Transverse colon (tissue), 4 donors: Measurements from ENCODE around the gene NKPD1. TPM values are rescaled to one million over a fixed set of nuclear protein-coding genes. Genes with fewer than 3 reads are reported as not detected.

Experiments
- DNase-seq: peaks from one replicate; pipeline ENCODE4 v3.0.0-alpha.2; 2019
- H3K27ac ChIP-seq, 4 donors: fragments of 200-600 bp; sonication (generic); 2 replicates each; pipeline ENCODE4 v1.5.1; 2016 to 2018; ENCODE audit warnings: inconsistent platforms in 4 of 4
- H3K27me3 ChIP-seq: fragments of 200-600 bp; sonication (generic); 2 replicates; pipeline ENCODE4 v1.5.1; 2017; ENCODE audit warnings: inconsistent platforms
- H3K36me3 ChIP-seq, 4 donors: fragments of 200-600 bp; sonication (generic); 2 replicates each; pipeline ENCODE4 v1.5.1; 2017 to 2019; ENCODE audit warnings: inconsistent platforms in 4 of 4
- H3K4me1 ChIP-seq, 4 donors: fragments of 200-600 bp; sonication (generic); 2 replicates each; pipeline ENCODE4 v1.5.1; 2017 to 2020; ENCODE audit warnings: inconsistent platforms in 4 of 4
- H3K4me3 ChIP-seq, 4 donors: fragments of 200-600 bp; sonication (generic); 1 replicate in 1 of 4; 2 replicates in 3 of 4; pipeline versions ENCODE4 v1.5.1 to v1.6.1; 2017 to 2019; ENCODE audit warnings: inconsistent platforms in 4 of 4
- H3K9me3 ChIP-seq, 2 donors: fragments of 200-600 bp; sonication (generic); 2 replicates each; pipeline ENCODE4 v1.5.1; 2017 to 2019; ENCODE audit warnings: inconsistent platforms in 2 of 2
- EP300 ChIP-seq: sonication (generic); formaldehyde crosslinking; IDR thresholded peaks from one replicate; pipeline ENCODE4 v1.6.1; 2017; ENCODE audit warnings: antibody characterized with exemption, low read depth
- POLR2A ChIP-seq: fragments of 450-650 bp; IDR thresholded peaks from one replicate; pipeline ENCODE4 v1.6.1; 2016; ENCODE audit warnings: antibody characterized with exemption, mild to moderate bottlenecking, moderate library complexity
- POLR2AphosphoS5 ChIP-seq, 3 donors: sonication (generic); formaldehyde crosslinking; IDR thresholded peaks; one replicate each; pipeline ENCODE4 v1.6.1; 2016; ENCODE audit warnings: antibody characterized with exemption in 3 of 3
- WGBS, 2 donors: methylation state at CpG; one replicate each; pipeline ENCODE4 v1.1.5; 2018; ENCODE audit warnings: low coverage in 1 of 2; 5-methylcytosine and 5-hydroxymethylcytosine counted together
- in situ Hi-C, 4 donors: fragments of 200-750 bp; cut with MboI; loops; one replicate each; pipeline versions ENCODE4 v1.15.0 to v1.15.1; 2017; ENCODE audit warnings: low sequenced_read_pairs in 3 of 4, low pct_ligation_motif_present in 1 of 4, low pct_unique_long_range_greater_than_20kb in 1 of 4
- intact Hi-C: fragments of 100-400 bp; cut with DNase I; formaldehyde crosslinking; loops from one replicate; pipeline ENCODE4 v1.15.1; 2023; ENCODE audit warnings: low total_unique reads
- total RNA-seq, 4 donors: library from RNA; depleted of rRNA; stranded (reverse); fragments of >200 nt; gene quantifications; one replicate each; pipeline ENCODE4 v1.1.0, GENCODE V29; 2016
- TF ChIP-seq, protein P1 (sequence below), 5 experiments: fragments of 200-600 bp in 3 of 5; fragments of 450-650 bp in 2 of 5; sonication (generic) in 3 of 5; IDR thresholded peaks; 1 replicate in 2 of 5; 2 replicates in 3 of 5; pipeline ENCODE4 v1.5.1; 2016 to 2017; ENCODE audit warnings: antibody characterized with exemption in 5 of 5, inconsistent platforms in 3 of 5, mild to moderate bottlenecking in 2 of 5, moderate library complexity in 1 of 5

NKPD1 gene
- total RNA-seq, 4 donors from 2014 or later, result 0.32 to 1.5 TPM; not detected in 2

DNA sequence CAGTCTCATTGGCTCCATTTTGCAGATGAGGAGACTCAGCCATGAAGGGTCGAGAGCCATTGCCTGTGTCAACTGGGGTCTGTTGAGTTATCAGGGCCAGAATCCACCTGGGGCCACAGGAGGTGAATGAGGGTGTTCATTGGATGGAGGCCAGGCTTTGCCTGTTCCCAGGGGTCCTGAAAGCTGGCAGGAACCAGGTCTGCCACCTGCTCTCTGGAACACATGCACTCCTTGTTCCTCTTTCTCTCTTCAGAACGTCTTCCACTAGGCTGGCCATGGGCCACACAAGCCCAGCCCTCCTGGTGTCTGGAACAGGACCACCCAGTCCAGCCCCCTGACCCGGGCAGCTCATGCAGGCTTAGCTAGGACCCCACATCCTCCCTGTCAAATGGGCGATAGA is 46.7 kb downstream of the NKPD1 start:
- H3K4me1 ChIP-seq, result peaks cover 19 to 63% (median 49%) of the 10 kb centered on the region in 4 donors
- no peaks in the 10 kb centered on the region for H3K36me3 ChIP-seq
- intact Hi-C loops, result no loop called here

DNA sequence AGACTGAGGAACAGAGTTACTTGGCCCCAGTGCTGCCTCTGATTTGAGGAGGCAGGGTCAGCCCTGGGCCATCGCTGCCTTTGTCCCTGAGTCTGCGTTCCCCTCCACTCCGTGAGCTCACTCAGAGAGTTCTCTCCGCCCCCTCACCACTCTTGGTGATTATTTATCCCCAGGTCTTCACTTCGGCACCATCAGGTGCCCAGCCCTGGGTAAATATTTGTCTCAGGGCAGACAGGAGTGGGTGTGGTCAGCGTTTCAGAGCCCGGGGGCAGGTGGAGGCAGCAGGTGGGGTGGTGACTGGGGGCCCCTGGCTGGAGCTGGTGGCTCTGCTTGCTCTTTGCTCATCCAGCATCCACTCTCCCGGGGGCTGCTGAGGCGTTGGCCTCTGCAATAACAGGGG is 47.2 kb downstream of the NKPD1 start:
- H3K27ac ChIP-seq, result peak overlapping the region; percentile 31 to 82 (median 62)
- no peaks in the 10 kb centered on the region for H3K27me3 ChIP-seq
- peaks cover 14 to 58% (median 45%) of the 10 kb centered on the region in 4 donors for H3K4me1 ChIP-seq
- intact Hi-C loops (no loop called here), in situ Hi-C loops (no loop called here)
- no peaks in the 10 kb centered on the region for H3K36me3 ChIP-seq
- DNase-seq, result peak; percentile 69
- no peaks in the 10 kb centered on the region for H3K9me3 ChIP-seq
- H3K4me3 ChIP-seq, result peak overlapping the region in 2 of 4 donors; percentile 12 to 13
- WGBS, 2 donors, result 49% methylated on average over 9 of the region's 9 CpGs; no CpG with 5 or more reads in 1 of the 2 donors
- peak in 2 of 3 donors; percentile 25 to 36 for TF ChIP-seq POLR2AphosphoS5 (IDR thresholded peaks at IDR 0.05)
- TF ChIP-seq POLR2A, result peak; percentile 46
- no peak for TF ChIP-seq EP300

More for the DNA sequence above, 46.7 kb downstream of the NKPD1 start:
- H3K4me3 ChIP-seq, result no peak overlapping the region
- no peaks in the 10 kb centered on the region for H3K27me3 ChIP-seq
- in situ Hi-C loops, result no loop called here
- no peak for TF ChIP-seq POLR2AphosphoS5 (IDR thresholded peaks at IDR 0.05)
- TF ChIP-seq POLR2A, result no peak
- TF ChIP-seq, protein P1, sequence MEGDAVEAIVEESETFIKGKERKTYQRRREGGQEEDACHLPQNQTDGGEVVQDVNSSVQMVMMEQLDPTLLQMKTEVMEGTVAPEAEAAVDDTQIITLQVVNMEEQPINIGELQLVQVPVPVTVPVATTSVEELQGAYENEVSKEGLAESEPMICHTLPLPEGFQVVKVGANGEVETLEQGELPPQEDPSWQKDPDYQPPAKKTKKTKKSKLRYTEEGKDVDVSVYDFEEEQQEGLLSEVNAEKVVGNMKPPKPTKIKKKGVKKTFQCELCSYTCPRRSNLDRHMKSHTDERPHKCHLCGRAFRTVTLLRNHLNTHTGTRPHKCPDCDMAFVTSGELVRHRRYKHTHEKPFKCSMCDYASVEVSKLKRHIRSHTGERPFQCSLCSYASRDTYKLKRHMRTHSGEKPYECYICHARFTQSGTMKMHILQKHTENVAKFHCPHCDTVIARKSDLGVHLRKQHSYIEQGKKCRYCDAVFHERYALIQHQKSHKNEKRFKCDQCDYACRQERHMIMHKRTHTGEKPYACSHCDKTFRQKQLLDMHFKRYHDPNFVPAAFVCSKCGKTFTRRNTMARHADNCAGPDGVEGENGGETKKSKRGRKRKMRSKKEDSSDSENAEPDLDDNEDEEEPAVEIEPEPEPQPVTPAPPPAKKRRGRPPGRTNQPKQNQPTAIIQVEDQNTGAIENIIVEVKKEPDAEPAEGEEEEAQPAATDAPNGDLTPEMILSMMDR (IDR thresholded peaks at IDR 0.05), result no peak
- TF ChIP-seq EP300, result no peak
- DNase-seq, result no peak
- H3K9me3 ChIP-seq, result no peaks in the 10 kb centered on the region
- WGBS, 2 donors, result 55% methylated on average over 4 of the region's 4 CpGs; no CpG with 5 or more reads in 1 of the 2 donors
- H3K27ac ChIP-seq, result peak overlapping the region in 3 of 4 donors; percentile 54 to 82 (median 70)

DNA sequence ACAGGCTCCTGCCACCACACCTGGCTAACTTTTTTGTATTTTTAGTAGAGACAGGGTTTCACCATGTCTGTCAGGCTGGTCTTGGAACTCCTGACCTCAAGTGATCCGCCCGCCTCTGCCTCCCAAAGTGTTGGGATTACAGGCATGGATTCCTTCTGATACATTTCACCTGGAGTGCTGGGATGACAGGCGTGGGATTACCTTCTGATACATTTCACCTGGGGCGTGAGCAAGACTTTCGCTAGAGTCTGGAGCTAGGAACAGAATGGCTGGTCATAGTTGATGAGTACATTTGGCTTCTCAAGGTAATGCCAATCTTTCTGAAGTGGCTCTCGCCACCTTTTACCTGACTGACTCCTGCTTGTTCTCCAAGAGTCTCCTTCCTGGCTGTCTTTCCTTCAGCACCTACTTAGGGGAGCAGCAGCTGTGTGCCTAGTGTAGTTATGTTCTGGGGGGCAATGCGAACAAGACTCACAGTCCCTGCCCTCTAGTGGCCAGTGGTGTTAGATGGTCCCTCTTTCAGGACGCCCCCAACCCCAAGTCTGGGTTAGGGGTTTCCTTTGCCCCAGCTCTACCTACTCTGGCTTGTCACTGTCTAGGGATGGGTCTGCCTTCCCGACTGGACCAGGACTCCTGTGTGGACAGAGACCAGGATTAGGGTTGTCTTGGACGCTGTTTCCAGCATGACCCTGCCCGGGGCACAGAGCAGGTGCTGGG is 48.5 kb downstream of the NKPD1 start:
- Histone ChIP-seq H3K36me3 (no peaks in the 10 kb centered on the region), H3K27me3 (no peaks in the 10 kb centered on the region), H3K9me3 (no peaks in the 10 kb centered on the region), H3K27ac (peak overlapping the region in 2 of 4 donors; percentile 70 to 82), H3K4me3 (no peak overlapping the region), H3K4me1 (peaks cover 9 to 44% (median 31%) of the 10 kb centered on the region in 4 donors)
- WGBS, 2 donors, result 79 to 80% methylated on average over 2 to 11 of the region's 11 CpGs
- in situ Hi-C loops, result no loop called here
- DNase-seq, result no peak
- intact Hi-C loops, result no loop called here
- no peak for TF ChIP-seq EP300
- TF ChIP-seq POLR2A, result no peak
- TF ChIP-seq, protein P1 (IDR thresholded peaks at IDR 0.05), result no peak
- no peak for TF ChIP-seq POLR2AphosphoS5 (IDR thresholded peaks at IDR 0.05)

Other genes with a start within 250 kb of the NKPD1 start
- 10 to 100 TPM in 3 of 4 donors, not detected in 1; 10.8 to 48.4 (median 34.8) TPM for gene APOC1, start 246.4 kb downstream of the NKPD1 start, total RNA-seq
- not detected for gene APOC4, start 218.7 kb downstream of the NKPD1 start, total RNA-seq
- under 1 TPM in 1 of 4 donors, not detected in 3; 0.68 TPM for gene APOC2, start 214.9 kb downstream of the NKPD1 start, total RNA-seq
- gene CLPTM1, start 205.6 kb downstream of the NKPD1 start, total RNA-seq, result 10 to 100 TPM; 65.3 to 94.6 (median 79.8) TPM
- gene RELB, start 159.5 kb downstream of the NKPD1 start, total RNA-seq, result 10 to 100 TPM; 11.9 to 58.4 (median 34.8) TPM
- 100 to 1,000 TPM in 2 of 4 donors, 10 to 100 TPM in 2; 82.6 to 382 (median 100) TPM for gene CLASRP, start 121.9 kb downstream of the NKPD1 start, total RNA-seq
- 1 to 10 TPM in 3 of 4 donors, under 1 TPM in 1; 0.75 to 5.8 (median 3.5) TPM for gene ZNF296, start 84.5 kb downstream of the NKPD1 start, total RNA-seq
- 10 to 100 TPM in 3 of 4 donors, 1 to 10 TPM in 1; 3.0 to 21.1 (median 15.9) TPM for gene GEMIN7, start 81.7 kb downstream of the NKPD1 start, total RNA-seq
- 10 to 100 TPM; 31.1 to 92.5 (median 45.2) TPM for gene PPP1R37, start 67.8 kb downstream of the NKPD1 start, total RNA-seq
- 10 to 100 TPM in 3 of 4 donors, not detected in 1; 15.7 to 51.2 (median 29.7) TPM for gene TRAPPC6A, start 17.3 kb upstream of the NKPD1 start, total RNA-seq
- 10 to 100 TPM in 1 of 4 donors, 1 to 10 TPM in 3; 5.0 to 10.3 (median 9.2) TPM for gene BLOC1S3, start 17.8 kb upstream of the NKPD1 start, total RNA-seq
- 1 to 10 TPM in 2 of 4 donors, under 1 TPM in 1, not detected in 1; 0.68 to 7.0 (median 1.1) TPM for gene EXOC3L2, start 84.4 kb upstream of the NKPD1 start, total RNA-seq
- 10 to 100 TPM; 11.0 to 40.8 (median 13.2) TPM for gene MARK4, start 90.3 kb upstream of the NKPD1 start, total RNA-seq
- 10 to 100 TPM in 2 of 4 donors, 1 to 10 TPM in 1, not detected in 1; 4.0 to 32.2 (median 27.9) TPM for gene CKM, start 161.9 kb upstream of the NKPD1 start, total RNA-seq
- gene KLC3, start 179.8 kb upstream of the NKPD1 start, total RNA-seq, result not detected
- gene ERCC2, start 209.6 kb upstream of the NKPD1 start, total RNA-seq, result 10 to 100 TPM in 1 of 4 donors, 1 to 10 TPM in 3; 3.0 to 46.2 (median 9.2) TPM
- gene PPP1R13L, start 244.1 kb upstream of the NKPD1 start, total RNA-seq, result 100 to 1,000 TPM in 1 of 4 donors, 10 to 100 TPM in 3; 28.5 to 298 (median 44.4) TPM
- 1 to 10 TPM in 3 of 4 donors, under 1 TPM in 1; 1.00 to 3.5 (median 1.2) TPM for gene POLR1G, start 245.7 kb upstream of the NKPD1 start, total RNA-seq